Posterior vena cava (tissue), 2 donors: ENCODE results near the gene METTL6. TPM values are rescaled to one million over a fixed set of nuclear protein-coding genes. Genes with fewer than 3 reads are reported as not detected.
"Not testable (repeated sequence)": the region's sequence is repeated elsewhere in the genome, so short reads cannot be mapped to it uniquely, and the experiment has no call there.

Source experiments
- DNase-seq: peaks from one replicate; pipeline ENCODE4 v3.0.0-alpha.2; 2020; ENCODE audit warnings: low spot score
- intact Hi-C, 2 donors: fragments of 100-400 bp; cut with DNase I; formaldehyde crosslinking; loops; one replicate each; pipeline versions ENCODE4 v1.14.1 to v1.14.2; 2022 to 2023
- total RNA-seq, 2 donors: library from RNA; stranded (reverse); fragmentation: NEBNext Ultra II Directional; extraction: Animal tissue kit (Norgen Biotek cat#: 25700); gene quantifications; one replicate each; pipeline ENCODE4 v1.2.1, GENCODE V29; 2021
- donor health status: DM: yes; HTN: yes; CAD: no.
- donor health status: DM: yes; HTN: yes; CAD: no.

METTL6 gene
- total RNA-seq, 2 donors from 2014 or later = 10.6 to 11.1 TPM

- intact Hi-C loops = no loop called here
- DNase-seq = no peak
These were observed 44.9 kb downstream of the METTL6 start for GRCh38 chr3:15382405-15382923.

GRCh38 chr3:15380980-15381890, 46.1 kb downstream of the METTL6 start:
- intact Hi-C loops = no loop called here
- no peak for DNase-seq

- intact Hi-C loops = loop anchor here (2.0 to 5.0 kb wide), 3 partner anchors 41 to 111 kb away; no protein-coding TSS in a partner anchor
- DNase-seq = peak; percentile 98
These were observed 49.2 kb downstream of the METTL6 start for GRCh38 chr3:15377961-15378791.

GRCh38 chr3:15375461-15376000, 51.8 kb downstream of the METTL6 start:
- intact Hi-C loops = loop anchor here (5.0 kb wide), 2 partner anchors 38 to 108 kb away; no protein-coding TSS in a partner anchor
- no peak for DNase-seq

- intact Hi-C loops = no loop called here
- DNase-seq = no peak
These were observed 54.4 kb downstream of the METTL6 start for GRCh38 chr3:15372918-15373317.

GRCh38 chr3:15368561-15369135, 58.7 kb downstream of the METTL6 start:
- intact Hi-C loops = no loop called here
- no peak for DNase-seq

- intact Hi-C loops = no loop called here
- DNase-seq = no peak
These were observed 60.3 kb downstream of the METTL6 start for GRCh38 chr3:15367059-15367458.

GRCh38 chr3:15364078-15364477, 63.3 kb downstream of the METTL6 start:
- DNase-seq, intact Hi-C loops: not testable (repeated sequence)

GRCh38 chr3:15361494-15362214, 65.7 kb downstream of the METTL6 start:
- no peak for DNase-seq
- intact Hi-C loops = loop anchor here in 1 of 2 donors (2.0 kb wide), 1 partner anchor 71 kb away; no protein-coding TSS in a partner anchor

GRCh38 chr3:15360788-15361493, 66.4 kb downstream of the METTL6 start:
- intact Hi-C loops = loop anchor here in 1 of 2 donors (2.0 kb wide), 1 partner anchor 72 kb away; no protein-coding TSS in a partner anchor
- DNase-seq = no peak

Other genes with a start within 250 kb of the METTL6 start
- 10 to 100 TPM; 28.4 to 39.5 TPM for gene CAPN7, start 221.3 kb downstream of the METTL6 start, total RNA-seq
- 100 to 1,000 TPM in 1 of 2 donors, 10 to 100 TPM in 1; 67.9 to 105 TPM for gene SH3BP5, start 95.0 kb downstream of the METTL6 start, total RNA-seq
- gene EAF1, start 54 bp upstream of the METTL6 start, total RNA-seq = 10 to 100 TPM; 15.3 to 16.7 TPM
- gene COLQ, start 94.2 kb upstream of the METTL6 start, total RNA-seq = 1 to 10 TPM; 2.2 to 2.8 TPM
- gene HACL1, start 174.0 kb upstream of the METTL6 start, total RNA-seq = 10 to 100 TPM; 18.5 to 21.2 TPM
- 10 to 100 TPM; 13.3 to 18.1 TPM for gene BTD, start 174.2 kb upstream of the METTL6 start, total RNA-seq